Heart right ventricle (tissue), 16 donors: ENCODE measurements around the gene ATP6V0D1. TPM values are rescaled to one million over a fixed set of nuclear protein-coding genes. Genes with fewer than 3 reads are reported as not detected.
A peak's percentile ranks its signal among the peaks of the same experiment; 100 is the strongest.

Experiments used
- ATAC-seq, 8 donors: fragments of 200-7000 bp; cut with Tn5 transposase; one replicate each; pipeline ENCODE4 v1.9.1; 2020; ENCODE audit warnings: mild to moderate bottlenecking in 8 of 8, moderate library complexity in 8 of 8, moderate number of reproducible peaks in 1 of 8
- DNase-seq, 2 donors: peaks; one replicate each; pipeline ENCODE4 v3.0.0-alpha.2; 2020
- H3K27ac ChIP-seq, 10 donors: fragments of 200-600 bp; sonication (generic) in 2 of 10; one replicate each; pipeline versions ENCODE4 v1.5.0 to v1.8.0; 2020 to 2022; ENCODE audit warnings: mild to moderate bottlenecking in 3 of 10
- H3K27me3 ChIP-seq, 7 donors: fragments of 200-600 bp; one replicate each; pipeline ENCODE4 v1.8.0; 2021 to 2022; ENCODE audit warnings: mild to moderate bottlenecking in 2 of 7
- H3K36me3 ChIP-seq, 9 donors: fragments of 200-600 bp; sonication (generic) in 1 of 9; one replicate each; pipeline versions ENCODE4 v1.5.0 to v1.8.0; 2020 to 2022; ENCODE audit warnings: mild to moderate bottlenecking in 2 of 9
- H3K4me1 ChIP-seq, 9 donors: fragments of 200-600 bp; sonication (generic) in 1 of 9; one replicate each; pipeline versions ENCODE4 v1.5.0 to v1.8.0; 2020 to 2022; ENCODE audit warnings: mild to moderate bottlenecking in 4 of 9
- H3K4me3 ChIP-seq, 10 donors: fragments of 200-600 bp; sonication (generic) in 2 of 10; one replicate each; pipeline versions ENCODE4 v1.5.0 to v1.8.0; 2020 to 2022; ENCODE audit warnings: mild to moderate bottlenecking in 7 of 10, moderate library complexity in 2 of 10
- H3K9me3 ChIP-seq, 11 donors: fragments of 200-600 bp in 10 of 11; sonication (generic) in 2 of 11; one replicate each; pipeline versions ENCODE4 v1.5.0 to v1.8.0; 2013 to 2022; ENCODE audit warnings: mild to moderate bottlenecking in 2 of 11, control low read depth in 1 of 11, moderate library complexity in 1 of 11
- WGBS, 2 donors: extraction: QIAGEN DNeasy Blood & Tissue Kit; methylation state at CpG; one replicate each; pipeline ENCODE4 v1.1.7; 2013; ENCODE audit warnings: inconsistent platforms in 1 of 2; 5-methylcytosine and 5-hydroxymethylcytosine counted together
- intact Hi-C, 10 donors: fragments of 100-400 bp; cut with DNase I; formaldehyde crosslinking; loops; one replicate each; pipeline versions ENCODE4 v1.11.1 to v1.14.2; 2022
- polyA plus RNA-seq, 2 donors: library from polyadenylated mRNA; stranded (reverse); fragments of 200-250 nt; gene quantifications; one replicate each; pipeline ENCODE4 v1.2.3, GENCODE V29; 2013
- total RNA-seq, 10 donors: library from RNA; stranded (reverse); fragmentation: NEBNext Ultra II Directional in 3 of 10; extraction: Animal tissue kit (Norgen Biotek cat#: 25700) in 3 of 10; gene quantifications; one replicate each; pipeline versions ENCODE4 v1.2.1 to v1.2.4, GENCODE V29; 2021 to 2023
- TF ChIP-seq, protein P1 (sequence below), 9 donors: fragments of 200-600 bp; sonication (generic) in 2 of 9; IDR thresholded peaks; one replicate each; pipeline versions ENCODE4 v1.5.0 to v1.8.0; 2021 to 2022; ENCODE audit warnings: antibody characterized with exemption in 9 of 9, mild to moderate bottlenecking in 5 of 9, moderate library complexity in 1 of 9
- donor health status: Arrhythmogenic right ventricular cardiomyopathy.
- donor health status: ischemic (EF 13 %, LVEDD 7.1; RV severe dilation, severe dysfunction).
- donor health status: healthy with polysubstance abuse.
- donor health status: DM: no; HTN: yes; CAD: no.
- donor health status: DM: no; HTN: no; CAD: no.
- donor health status: ischemic (EF 25% LVEDD 6.9; RV normal size, moderate dysfunction).
- donor health status: ischemic (EF 25% LVEDD 5.7; RV mildly dilated, moderate dysfunction).
- donor health status: healthy.
- donor health status: DM: yes; HTN: yes; CAD: no.
- donor health status: Ischemic cardiomyopathy.
- donor health status: ischemic (EF 35%, LVEDD 5.7; RV mildly dilated, moderate dysfunction).
- donor health status: nonischemic (EF 11% LVEDD 7.7; RV severe dilation, severe dysfunction).
- donor health status: DM: yes; HTN: yes; CAD: no.
- donor health status: PGD.
- donor health status: ischemic (EF 29% LVEDD 5.4; RV normal size, mild dysfunction).
- donor health status: nonischemic (EF 23%, LVEDD 6.1; RV moderate dilation, normal function).

Gene ATP6V0D1
- total and polyA plus RNA-seq, 12 donors, result 12.8 to 84.7 (median 67.5) TPM

DNA sequence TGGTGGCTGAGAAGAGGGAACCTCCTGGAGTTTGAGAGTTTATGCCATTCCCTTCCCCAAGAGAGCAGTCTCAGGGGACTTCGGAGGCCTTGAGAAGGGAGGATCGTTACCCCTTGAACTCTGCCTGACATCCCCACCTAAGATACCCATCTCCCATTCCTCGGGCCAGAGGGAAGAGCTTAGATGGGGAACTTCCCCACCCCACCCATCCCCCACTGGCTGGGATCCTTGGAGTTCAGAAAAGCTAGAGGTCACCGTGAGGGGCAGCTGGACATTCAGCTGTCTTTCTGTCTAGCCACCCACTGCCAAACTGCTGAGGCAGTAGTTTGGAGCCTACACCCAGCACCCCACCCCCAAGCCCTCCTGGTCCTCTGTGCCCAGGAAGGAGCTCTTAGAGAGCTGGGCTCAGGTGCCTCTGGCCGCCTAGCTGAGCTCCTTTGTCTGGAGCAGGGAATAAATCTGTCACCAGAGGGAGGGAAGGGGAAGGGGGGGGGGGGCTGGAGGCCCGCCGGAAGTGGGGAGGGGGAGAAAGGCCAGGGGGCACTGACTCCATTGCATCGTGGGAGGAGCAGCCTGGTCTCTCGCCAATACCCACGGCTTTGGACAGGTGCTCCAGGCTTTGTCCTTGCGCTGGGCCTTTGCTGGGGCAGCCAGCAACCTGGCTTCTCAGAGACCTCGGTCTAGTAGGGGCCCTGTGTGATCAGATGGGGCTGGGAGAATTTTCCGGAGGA, 49.0 kb downstream of the ATP6V0D1 start:
- Histone ChIP-seq H3K27me3 (peaks cover 0 to 57% (median 15%) of the 10 kb centered on the region in 7 donors), H3K27ac (peak overlapping the region in 5 of 10 donors; percentile 29 to 71 (median 45)), H3K36me3 (peaks cover 0 to 10% (median 0%) of the 10 kb centered on the region in 9 donors), H3K4me1 (peaks cover 8 to 38% (median 26%) of the 10 kb centered on the region in 9 donors), H3K4me3 (peak overlapping the region in 9 of 10 donors; percentile 4 to 62 (median 51)), H3K9me3 (no peaks in the 10 kb centered on the region)
- WGBS, 2 donors, result 45 to 60% methylated on average over 12 to 13 of the region's 13 CpGs
- ATAC-seq (no peak), DNase-seq (no peak)
- intact Hi-C loops, result loop anchor here in 1 of 10 donors (5.0 kb wide), 1 partner anchor 35 kb away; no protein-coding TSS in a partner anchor
- TF ChIP-seq, protein P1, sequence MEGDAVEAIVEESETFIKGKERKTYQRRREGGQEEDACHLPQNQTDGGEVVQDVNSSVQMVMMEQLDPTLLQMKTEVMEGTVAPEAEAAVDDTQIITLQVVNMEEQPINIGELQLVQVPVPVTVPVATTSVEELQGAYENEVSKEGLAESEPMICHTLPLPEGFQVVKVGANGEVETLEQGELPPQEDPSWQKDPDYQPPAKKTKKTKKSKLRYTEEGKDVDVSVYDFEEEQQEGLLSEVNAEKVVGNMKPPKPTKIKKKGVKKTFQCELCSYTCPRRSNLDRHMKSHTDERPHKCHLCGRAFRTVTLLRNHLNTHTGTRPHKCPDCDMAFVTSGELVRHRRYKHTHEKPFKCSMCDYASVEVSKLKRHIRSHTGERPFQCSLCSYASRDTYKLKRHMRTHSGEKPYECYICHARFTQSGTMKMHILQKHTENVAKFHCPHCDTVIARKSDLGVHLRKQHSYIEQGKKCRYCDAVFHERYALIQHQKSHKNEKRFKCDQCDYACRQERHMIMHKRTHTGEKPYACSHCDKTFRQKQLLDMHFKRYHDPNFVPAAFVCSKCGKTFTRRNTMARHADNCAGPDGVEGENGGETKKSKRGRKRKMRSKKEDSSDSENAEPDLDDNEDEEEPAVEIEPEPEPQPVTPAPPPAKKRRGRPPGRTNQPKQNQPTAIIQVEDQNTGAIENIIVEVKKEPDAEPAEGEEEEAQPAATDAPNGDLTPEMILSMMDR (IDR thresholded peaks at IDR 0.05), result no peak

DNA sequence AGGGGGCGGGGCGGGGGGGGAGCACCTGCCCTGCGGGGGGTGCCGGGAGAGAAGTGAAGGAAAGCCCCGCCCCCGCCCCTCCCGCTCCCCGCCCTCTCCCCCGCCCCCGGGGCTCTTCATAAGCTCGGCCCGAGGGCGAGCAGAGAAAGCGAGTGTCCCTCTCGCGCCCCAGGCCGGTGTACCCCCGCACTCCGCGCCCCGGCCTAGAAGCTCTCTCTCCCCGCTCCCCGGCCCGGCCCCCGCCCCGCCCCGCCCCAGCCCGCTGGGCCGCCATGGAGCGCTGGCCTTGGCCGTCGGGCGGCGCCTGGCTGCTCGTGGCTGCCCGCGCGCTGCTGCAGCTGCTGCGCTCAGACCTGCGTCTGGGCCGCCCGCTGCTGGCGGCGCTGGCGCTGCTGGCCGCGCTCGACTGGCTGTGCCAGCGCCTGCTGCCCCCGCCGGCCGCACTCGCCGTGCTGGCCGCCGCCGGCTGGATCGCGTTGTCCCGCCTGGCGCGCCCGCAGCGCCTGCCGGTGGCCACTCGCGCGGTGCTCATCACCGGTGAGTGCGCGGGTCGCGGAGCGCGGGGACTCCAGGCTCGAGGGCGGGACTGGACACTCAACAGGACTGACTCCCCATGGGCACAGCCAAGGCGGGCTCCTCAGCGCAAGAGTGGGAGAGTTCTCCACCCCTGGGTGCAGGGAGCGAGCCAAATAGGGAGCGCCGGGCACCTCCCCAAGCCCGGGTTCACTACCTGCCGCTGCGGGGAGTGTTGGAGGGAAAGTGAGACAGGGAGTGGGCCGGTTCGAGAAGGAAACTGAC, 49.8 kb downstream of the ATP6V0D1 start, which contains the start of gene HSD11B2:
Gene HSD11B2 (plus strand): TSS at position 145 of the 798 bp plus-strand sequence. CDS start 128 bp downstream, at position 273.
- peak within 1 kb of the TSS in 5 of 10 donors; percentile 29 to 71 (median 45) for H3K27ac ChIP-seq
- H3K36me3 ChIP-seq, result peaks cover 0 to 4% (median 0%) of the 10 kb centered on the region in 9 donors
- intact Hi-C loops, result loop anchor here in 1 of 10 donors (5.0 kb wide), 1 partner anchor 36 kb away; no protein-coding TSS in a partner anchor
- H3K4me1 ChIP-seq, result peaks cover 8 to 42% (median 26%) of the 10 kb centered on the region in 9 donors
- ATAC-seq (peak; percentile 33 to 66 (median 54)), DNase-seq (peak in 1 of 2 donors; percentile 52)
- TF ChIP-seq, protein P1 (IDR thresholded peaks at IDR 0.05), result peak in 1 of 9 donors; percentile 12
- peak within 1 kb of the TSS; percentile 18 to 62 (median 50) for H3K4me3 ChIP-seq
- 1 to 2% methylated on average over 51 to 87 of the region's 87 CpGs for WGBS, 2 donors
- no peaks in the 10 kb centered on the region for H3K9me3 ChIP-seq
- peaks cover 0 to 61% (median 20%) of the 10 kb centered on the region in 7 donors for H3K27me3 ChIP-seq

DNA sequence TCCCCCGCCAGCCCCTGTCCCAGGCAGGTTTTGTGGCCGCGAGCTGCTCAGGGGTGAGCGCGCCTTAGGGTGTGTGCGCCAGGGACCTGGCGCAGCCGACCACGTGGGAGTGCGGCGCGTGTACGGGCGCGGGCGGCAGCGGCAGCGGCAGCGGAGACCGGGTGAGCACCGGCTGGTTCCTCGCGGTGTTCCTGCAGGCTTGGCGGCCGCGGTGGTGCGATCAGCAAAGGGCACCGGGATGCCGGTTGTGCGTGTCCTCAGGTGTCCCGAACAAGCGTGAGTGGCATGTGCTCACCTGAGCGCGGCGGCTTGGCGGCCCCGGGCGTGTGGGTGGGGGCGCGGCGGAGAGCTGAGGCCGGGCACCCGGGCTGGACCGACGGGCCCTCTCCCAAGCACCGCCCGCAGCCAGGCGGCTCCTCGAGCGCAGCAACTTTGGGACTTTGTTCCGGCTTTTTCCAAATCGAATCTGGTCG, 50.4 kb downstream of the ATP6V0D1 start:
- ATAC-seq (peak in 3 of 8 donors; percentile 4 to 31 (median 25)), DNase-seq (no peak)
- H3K4me3 ChIP-seq, result peak overlapping the region; percentile 18 to 62 (median 50)
- 2% methylated on average over 53 of the region's 53 CpGs for WGBS, 2 donors
- peaks cover 8 to 42% (median 26%) of the 10 kb centered on the region in 9 donors for H3K4me1 ChIP-seq
- TF ChIP-seq, protein P1 (IDR thresholded peaks at IDR 0.05), result no peak
- no peaks in the 10 kb centered on the region for H3K36me3 ChIP-seq
- peaks cover 0 to 68% (median 20%) of the 10 kb centered on the region in 7 donors for H3K27me3 ChIP-seq
- intact Hi-C loops, result loop anchor here in 1 of 10 donors (5.0 kb wide), 1 partner anchor 37 kb away; no protein-coding TSS in a partner anchor
- no peaks in the 10 kb centered on the region for H3K9me3 ChIP-seq
- peak overlapping the region in 3 of 10 donors; percentile 2 to 71 (median 46) for H3K27ac ChIP-seq
